IMR-90 (cell line): ENCODE data around the gene CDC42EP4. TPM values are rescaled to one million over a fixed set of nuclear protein-coding genes. Genes with fewer than 3 reads are reported as not detected.

Experiments used
- polyA plus RNA-seq, 3 experiments: library from polyadenylated mRNA; depleted of rRNA; stranded (reverse); fragments of >200 nt; gene quantifications; 2 replicates each; pipeline ENCODE4 v1.2.3, GENCODE V29; 2012; ENCODE audit warnings: low replicate concordance in 1 of 3
- total RNA-seq: library from RNA; depleted of rRNA; stranded (reverse); fragments of >200 nt; gene quantifications from 2 replicates; pipeline ENCODE4 v1.2.3, GENCODE V29; 2012; rRNA removed

The CDC42EP4 gene
- total and polyA plus RNA-seq, 2 of the 4 experiments (the other 2 are of a cell fraction): 14.3 to 25.8 TPM

Other genes with a start within 250 kb of the CDC42EP4 start
- 12.5 and 14.3 TPM in 2 replicates for gene SLC39A11, start 219.3 kb downstream of the CDC42EP4 start, total RNA-seq
- gene SLC39A11, start 219.3 kb downstream of the CDC42EP4 start, polyA plus RNA-seq (2012; rRNA removed): 8.6 and 8.8 TPM in 2 replicates
- not detected in 2 replicates for gene SSTR2, start 147.0 kb downstream of the CDC42EP4 start, total RNA-seq
- gene SSTR2, start 147.0 kb downstream of the CDC42EP4 start, polyA plus RNA-seq (2012; rRNA removed): under 0.01 TPM in 1 of 2 replicates, not detected in the other
- 14.4 and 18.3 TPM in 2 replicates for gene COG1, start 118.9 kb downstream of the CDC42EP4 start, total RNA-seq
- gene COG1, start 118.9 kb downstream of the CDC42EP4 start, polyA plus RNA-seq (2012; rRNA removed): 35.1 and 40.2 TPM in 2 replicates
- gene CPSF4L, start 50.1 kb downstream of the CDC42EP4 start, total RNA-seq: not detected in 2 replicates
- gene CPSF4L, start 50.1 kb downstream of the CDC42EP4 start, polyA plus RNA-seq (2012; rRNA removed): not detected in 2 replicates